ENCODE results near the gene TSHZ2. TPM values are rescaled to one million over a fixed set of nuclear protein-coding genes. Genes with fewer than 3 reads are reported as not detected.
"Not testable (repeated sequence)": the region's sequence is repeated elsewhere in the genome, so short reads cannot be mapped to it uniquely, and the experiment has no call there.

The TSHZ2 gene
- total RNA-seq, 1 donor from 2014 or later: 19.8 TPM

DNA sequence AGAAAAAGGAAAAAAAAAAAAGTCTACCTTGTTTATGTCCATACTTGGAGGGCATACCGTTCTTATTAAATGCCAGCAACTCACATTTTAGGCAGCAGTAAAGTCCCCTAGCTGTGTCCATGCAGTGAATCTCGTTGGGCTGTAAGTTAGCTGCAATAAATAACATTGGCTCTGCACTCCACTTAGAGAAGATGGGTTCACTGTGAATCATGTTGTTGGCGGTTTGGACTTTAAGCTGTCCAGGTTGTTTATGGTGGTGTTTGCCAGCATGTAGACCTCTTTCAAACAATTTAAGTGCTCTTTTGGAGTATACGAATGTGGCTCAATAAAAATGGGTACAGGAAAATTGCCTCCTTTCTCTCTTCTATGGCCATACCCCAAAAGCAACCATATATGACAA, 494.1 kb downstream of the TSHZ2 start:
- Mint-ChIP-seq H3K27ac (no peak overlapping the region), H3K4me3 (ENCODE audit: low read depth) (no peak overlapping the region), H3K4me1 (ENCODE audit: low read depth) (no peaks in the 10 kb centered on the region), H3K27me3 (ENCODE audit: low read depth) (no peaks in the 10 kb centered on the region), H3K36me3 (ENCODE audit: low read depth) (no peaks in the 10 kb centered on the region), H3K9me3 (peaks cover 1% of the 10 kb centered on the region)
- intact Hi-C loops (cut with micrococcal nuclease): no loop called here
- DNase-seq (ENCODE audit: low spot score): no peak

DNA sequence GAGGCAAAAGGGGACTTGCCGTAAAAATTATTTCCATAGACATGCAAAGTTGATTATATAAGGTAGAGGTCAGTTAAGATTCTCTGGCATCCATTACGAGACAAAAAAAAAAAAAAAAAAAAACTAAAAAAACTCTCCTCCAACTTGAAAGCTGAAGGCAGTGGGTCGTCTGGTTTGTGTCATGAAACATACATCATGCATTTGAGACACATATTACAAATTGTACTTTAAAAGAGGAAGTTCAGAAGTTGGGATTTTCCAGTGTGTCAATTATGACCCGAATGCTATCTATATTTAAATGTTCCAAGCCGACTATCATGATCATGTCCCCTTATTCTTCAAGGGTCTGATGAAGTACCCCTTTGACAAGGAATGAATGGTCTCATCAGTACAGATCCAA, 496.4 kb downstream of the TSHZ2 start:
- no peak overlapping the region for H3K27ac Mint-ChIP-seq
- H3K4me3 Mint-ChIP-seq (ENCODE audit: low read depth): no peak overlapping the region
- H3K9me3 Mint-ChIP-seq: peaks cover 8% of the 10 kb centered on the region

DNA sequence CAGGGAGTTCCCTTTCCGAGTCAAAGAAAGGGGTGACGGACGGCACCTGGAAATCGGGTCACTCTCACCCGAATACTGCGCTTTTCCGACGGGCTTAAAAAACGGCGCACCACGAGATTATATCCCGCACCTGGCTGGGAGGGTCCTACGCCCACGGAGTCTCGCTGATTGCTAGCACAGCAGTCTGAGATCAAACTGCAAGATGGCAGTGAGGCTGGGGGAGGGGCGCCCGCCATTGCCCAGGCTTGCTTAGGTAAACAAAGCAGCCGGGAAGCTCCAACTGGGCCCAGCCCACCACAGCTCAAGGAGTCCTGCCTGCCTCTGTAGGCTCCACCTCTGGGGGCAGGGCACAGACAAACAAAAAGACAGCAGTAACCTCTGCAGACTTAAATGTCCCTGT, 500.7 kb downstream of the TSHZ2 start:
- H3K36me3 Mint-ChIP-seq (ENCODE audit: low read depth); H3K4me3 Mint-ChIP-seq (ENCODE audit: low read depth); H3K27ac Mint-ChIP-seq; H3K4me1 Mint-ChIP-seq (ENCODE audit: low read depth); intact Hi-C loops (cut with micrococcal nuclease); H3K9me3 Mint-ChIP-seq; DNase-seq (ENCODE audit: low spot score); H3K27me3 Mint-ChIP-seq (ENCODE audit: low read depth): not testable (repeated sequence)

More for the DNA sequence above, 496.4 kb downstream of the TSHZ2 start:
- intact Hi-C loops (cut with micrococcal nuclease): no loop called here
- DNase-seq (ENCODE audit: low spot score): no peak
- Mint-ChIP-seq H3K36me3 (ENCODE audit: low read depth) (peaks cover 2% of the 10 kb centered on the region), H3K4me1 (ENCODE audit: low read depth) (no peaks in the 10 kb centered on the region), H3K27me3 (ENCODE audit: low read depth) (no peaks in the 10 kb centered on the region)

DNA sequence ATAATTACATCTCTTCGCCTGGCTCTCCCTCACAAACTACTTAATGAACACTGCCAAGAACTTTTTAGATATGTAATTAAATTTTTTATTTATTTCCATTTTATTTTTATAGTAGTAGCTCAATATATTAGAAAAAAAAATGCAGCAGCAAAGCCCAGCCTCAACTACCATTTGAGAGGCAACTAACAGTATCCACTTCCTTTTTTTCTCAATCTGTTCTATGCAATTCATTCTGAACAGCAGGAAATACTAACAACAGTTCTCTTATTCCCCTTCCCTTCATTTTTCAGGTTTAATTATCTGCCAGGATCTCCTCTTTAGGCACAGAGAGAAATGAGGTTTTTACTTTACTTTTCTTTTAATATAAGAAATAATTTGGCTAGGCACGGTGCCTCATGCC, 508.8 kb downstream of the TSHZ2 start:
- intact Hi-C loops (cut with micrococcal nuclease): no loop called here
- DNase-seq (ENCODE audit: low spot score): no peak
- Mint-ChIP-seq H3K4me1 (ENCODE audit: low read depth) (no peaks in the 10 kb centered on the region), H3K9me3 (no peaks in the 10 kb centered on the region), H3K27ac (no peak overlapping the region), H3K36me3 (ENCODE audit: low read depth) (no peaks in the 10 kb centered on the region), H3K27me3 (ENCODE audit: low read depth) (no peaks in the 10 kb centered on the region), H3K4me3 (ENCODE audit: low read depth) (no peak overlapping the region)

DNA sequence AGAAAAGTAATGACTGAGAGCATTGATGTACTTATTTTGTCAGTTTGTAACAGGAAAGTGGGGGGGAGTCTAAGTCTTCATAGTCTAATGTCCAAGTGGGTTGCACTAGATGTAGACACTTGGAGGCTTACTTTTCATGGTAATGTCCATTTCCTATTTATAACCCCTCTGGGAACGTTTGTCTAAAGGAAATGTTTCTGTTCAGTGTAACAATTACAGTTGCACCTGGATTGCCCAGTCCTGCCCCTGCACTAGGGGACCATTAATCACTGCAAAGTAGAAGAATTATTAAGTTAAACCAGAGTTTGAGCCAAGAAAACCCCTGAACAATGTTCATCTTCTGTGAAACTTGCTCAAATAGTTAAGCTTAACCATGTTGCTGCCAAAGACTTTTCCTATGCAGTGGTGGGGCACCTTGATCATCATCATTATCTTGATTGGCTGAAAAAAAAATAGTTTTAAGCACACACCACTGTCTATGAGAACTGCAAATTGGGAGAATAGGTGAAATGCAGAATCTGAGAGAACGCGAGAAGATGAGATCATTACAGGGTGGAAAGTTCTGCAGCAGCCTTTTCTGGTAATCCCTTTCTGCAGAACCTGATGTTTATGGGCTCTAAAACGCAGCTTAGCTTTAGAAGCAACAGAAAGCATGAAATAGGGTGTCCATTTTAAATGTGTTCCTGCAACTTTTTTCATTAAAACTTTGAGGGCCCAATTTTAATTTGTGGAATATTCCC, 515.5 kb downstream of the TSHZ2 start:
- H3K36me3 Mint-ChIP-seq (ENCODE audit: low read depth): no peaks in the 10 kb centered on the region
- H3K27ac Mint-ChIP-seq: no peak overlapping the region
- intact Hi-C loops (cut with micrococcal nuclease): no loop called here
- peaks cover 8% of the 10 kb centered on the region for H3K4me1 Mint-ChIP-seq (ENCODE audit: low read depth)
- H3K4me3 Mint-ChIP-seq (ENCODE audit: low read depth): no peak overlapping the region
- no peaks in the 10 kb centered on the region for H3K27me3 Mint-ChIP-seq (ENCODE audit: low read depth)
- DNase-seq (ENCODE audit: low spot score): no peak
- H3K9me3 Mint-ChIP-seq: no peaks in the 10 kb centered on the region

DNA sequence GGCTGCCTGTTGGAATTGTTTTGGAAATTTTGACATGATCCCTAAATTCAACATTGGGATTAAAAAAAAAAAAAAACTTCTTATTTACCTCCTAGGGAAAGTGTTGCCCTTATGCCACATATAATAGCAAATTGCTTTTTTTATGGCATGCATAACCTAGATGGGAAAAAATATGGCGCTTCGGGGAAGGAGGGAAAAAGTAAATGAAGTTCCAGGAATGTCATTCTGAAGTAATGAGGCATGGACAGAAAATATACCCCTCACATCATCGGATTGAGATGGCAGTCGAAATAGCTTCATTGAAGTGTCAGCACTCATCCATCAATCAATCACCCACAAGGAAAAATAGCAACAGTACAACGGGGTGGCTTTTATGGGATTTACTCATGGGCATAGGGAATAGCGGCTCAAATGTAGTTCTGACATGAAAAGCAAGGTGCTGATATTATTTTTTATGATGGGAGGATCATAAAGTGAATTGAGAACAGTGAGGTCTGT, 516.7 kb downstream of the TSHZ2 start:
- Mint-ChIP-seq H3K9me3 (no peaks in the 10 kb centered on the region), H3K4me1 (ENCODE audit: low read depth) (peaks cover 8% of the 10 kb centered on the region), H3K27me3 (ENCODE audit: low read depth) (no peaks in the 10 kb centered on the region), H3K4me3 (ENCODE audit: low read depth) (no peak overlapping the region), H3K36me3 (ENCODE audit: low read depth) (no peaks in the 10 kb centered on the region), H3K27ac (no peak overlapping the region)
- no peak for DNase-seq (ENCODE audit: low spot score)
- intact Hi-C loops (cut with micrococcal nuclease): no loop called here

DNA sequence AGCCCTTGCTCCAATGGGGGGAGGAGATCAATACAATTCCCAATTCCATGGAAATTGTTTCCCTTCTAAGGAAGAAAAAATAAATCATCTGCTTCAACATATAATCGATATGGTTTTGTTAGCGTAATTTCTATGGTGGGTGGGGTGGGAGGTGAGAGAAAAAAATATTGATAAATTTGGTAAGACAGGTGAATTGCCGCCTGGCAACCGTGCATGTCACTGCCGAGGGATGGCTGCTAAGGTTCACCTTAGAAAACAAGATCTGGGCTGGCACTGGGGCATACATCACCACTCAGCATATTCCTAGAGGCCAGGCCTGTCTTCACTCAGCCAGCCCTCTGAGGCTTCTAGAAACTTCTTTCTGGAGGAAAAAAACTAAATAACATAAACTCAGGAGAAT, 517.4 kb downstream of the TSHZ2 start:
- intact Hi-C loops (cut with micrococcal nuclease): no loop called here
- H3K4me1 Mint-ChIP-seq (ENCODE audit: low read depth): peaks cover 8% of the 10 kb centered on the region
- no peak for DNase-seq (ENCODE audit: low spot score)
- no peaks in the 10 kb centered on the region for H3K36me3 Mint-ChIP-seq (ENCODE audit: low read depth)
- no peaks in the 10 kb centered on the region for H3K27me3 Mint-ChIP-seq (ENCODE audit: low read depth)
- no peak overlapping the region for H3K27ac Mint-ChIP-seq
- no peak overlapping the region for H3K4me3 Mint-ChIP-seq (ENCODE audit: low read depth)
- no peaks in the 10 kb centered on the region for H3K9me3 Mint-ChIP-seq

DNA sequence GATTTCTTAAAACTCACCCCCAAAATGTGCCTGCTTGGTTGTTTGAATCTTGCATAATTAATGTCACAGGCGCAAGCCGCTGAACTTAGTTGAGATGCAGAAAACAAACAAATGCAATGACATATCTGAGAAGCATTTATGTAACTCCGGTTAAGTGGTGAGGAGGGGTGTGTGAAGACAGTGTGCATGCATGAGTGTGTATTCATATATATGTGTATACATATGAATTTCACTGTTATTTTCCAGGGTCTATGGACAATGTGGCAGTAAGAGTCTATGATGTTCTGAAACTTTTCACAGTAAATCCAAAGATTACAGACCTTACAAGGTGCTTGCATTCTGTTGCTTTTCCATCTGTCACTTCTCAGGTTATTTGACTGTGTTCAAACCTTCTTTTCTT, 518.5 kb downstream of the TSHZ2 start:
- Mint-ChIP-seq H3K27me3 (ENCODE audit: low read depth) (no peaks in the 10 kb centered on the region), H3K4me1 (ENCODE audit: low read depth) (peaks cover 8% of the 10 kb centered on the region), H3K27ac (no peak overlapping the region), H3K4me3 (ENCODE audit: low read depth) (no peak overlapping the region), H3K36me3 (ENCODE audit: low read depth) (no peaks in the 10 kb centered on the region), H3K9me3 (no peaks in the 10 kb centered on the region)
- no peak for DNase-seq (ENCODE audit: low spot score)
- intact Hi-C loops (cut with micrococcal nuclease): no loop called here

DNA sequence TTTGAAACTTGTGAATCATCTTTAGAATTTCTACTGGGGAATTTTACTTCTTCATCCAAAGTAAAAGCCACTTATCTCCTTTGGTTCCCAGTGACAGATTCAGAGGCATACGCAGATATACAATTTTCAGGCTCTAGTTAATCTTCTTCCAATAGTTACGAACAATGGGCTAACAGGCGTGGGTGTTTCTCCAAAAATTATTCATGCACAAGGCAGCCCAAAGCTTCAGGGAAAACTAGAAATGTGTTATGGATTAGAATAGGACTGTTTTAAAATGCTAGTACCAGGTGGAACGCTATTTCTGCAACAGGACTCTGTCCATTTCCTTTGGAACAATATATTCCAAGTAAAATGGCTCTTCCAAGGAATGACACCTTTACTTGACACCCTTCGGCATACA, 519.3 kb downstream of the TSHZ2 start:
- Mint-ChIP-seq H3K9me3 (no peaks in the 10 kb centered on the region), H3K27ac (no peak overlapping the region), H3K27me3 (ENCODE audit: low read depth) (no peaks in the 10 kb centered on the region), H3K4me3 (ENCODE audit: low read depth) (no peak overlapping the region), H3K4me1 (ENCODE audit: low read depth) (peaks cover 8% of the 10 kb centered on the region), H3K36me3 (ENCODE audit: low read depth) (no peaks in the 10 kb centered on the region)
- intact Hi-C loops (cut with micrococcal nuclease): no loop called here
- DNase-seq (ENCODE audit: low spot score): no peak

DNA sequence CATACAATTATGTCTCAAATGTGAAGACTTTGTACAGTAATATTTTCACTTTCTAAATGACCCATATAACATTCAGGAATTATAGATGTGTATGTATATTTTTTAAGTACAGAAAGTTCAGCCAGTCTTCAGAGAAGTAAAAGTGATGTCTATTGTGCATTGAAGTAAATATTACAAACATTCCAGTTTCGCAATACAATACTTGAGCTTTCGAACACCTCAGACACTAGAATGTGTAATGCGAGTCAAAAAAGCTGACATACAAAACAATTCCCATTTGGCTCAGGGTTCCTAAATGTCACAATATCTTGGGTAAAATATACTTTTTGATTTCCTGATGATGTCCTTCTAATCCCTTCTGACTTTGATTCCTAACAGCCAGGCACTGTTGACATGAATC, 520.1 kb downstream of the TSHZ2 start:
- H3K36me3 Mint-ChIP-seq (ENCODE audit: low read depth): no peaks in the 10 kb centered on the region
- no peak overlapping the region for H3K27ac Mint-ChIP-seq
- peaks cover 3% of the 10 kb centered on the region for H3K27me3 Mint-ChIP-seq (ENCODE audit: low read depth)

DNA sequence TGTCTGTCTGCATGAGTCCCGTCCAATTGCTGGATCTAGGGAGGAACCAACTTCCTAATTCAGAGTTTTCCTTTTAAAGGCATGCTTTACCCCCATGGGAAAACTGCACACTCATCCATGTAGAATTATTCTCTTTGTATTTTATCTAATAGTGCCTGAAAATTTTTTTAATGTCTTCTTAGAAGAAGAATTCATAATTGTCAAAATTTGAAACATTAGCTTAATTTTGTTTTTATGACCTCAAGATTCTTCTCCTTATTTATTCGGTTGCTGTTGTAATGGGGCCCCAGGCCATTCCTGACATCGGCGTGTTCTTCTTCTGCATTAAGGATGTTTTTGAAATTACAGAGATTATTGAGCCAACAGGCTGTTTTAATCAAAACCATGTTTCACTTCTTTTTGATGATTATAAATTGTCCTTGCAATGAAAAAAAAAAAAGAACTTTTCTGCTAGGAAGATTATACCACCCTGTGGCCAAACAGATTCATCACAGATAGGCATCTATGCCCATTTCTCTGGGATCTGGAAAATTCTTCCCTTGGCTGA, 521.2 kb downstream of the TSHZ2 start:
- DNase-seq (ENCODE audit: low spot score): no peak
- Mint-ChIP-seq H3K4me3 (ENCODE audit: low read depth) (no peak overlapping the region), H3K27ac (no peak overlapping the region), H3K9me3 (no peaks in the 10 kb centered on the region), H3K4me1 (ENCODE audit: low read depth) (peaks cover 8% of the 10 kb centered on the region), H3K27me3 (ENCODE audit: low read depth) (peaks cover 3% of the 10 kb centered on the region), H3K36me3 (ENCODE audit: low read depth) (no peaks in the 10 kb centered on the region)
- intact Hi-C loops (cut with micrococcal nuclease): no loop called here

More for the DNA sequence above, 520.1 kb downstream of the TSHZ2 start:
- Mint-ChIP-seq H3K9me3 (no peaks in the 10 kb centered on the region), H3K4me1 (ENCODE audit: low read depth) (peaks cover 8% of the 10 kb centered on the region), H3K4me3 (ENCODE audit: low read depth) (no peak overlapping the region)
- intact Hi-C loops (cut with micrococcal nuclease): no loop called here
- DNase-seq (ENCODE audit: low spot score): no peak

DNA sequence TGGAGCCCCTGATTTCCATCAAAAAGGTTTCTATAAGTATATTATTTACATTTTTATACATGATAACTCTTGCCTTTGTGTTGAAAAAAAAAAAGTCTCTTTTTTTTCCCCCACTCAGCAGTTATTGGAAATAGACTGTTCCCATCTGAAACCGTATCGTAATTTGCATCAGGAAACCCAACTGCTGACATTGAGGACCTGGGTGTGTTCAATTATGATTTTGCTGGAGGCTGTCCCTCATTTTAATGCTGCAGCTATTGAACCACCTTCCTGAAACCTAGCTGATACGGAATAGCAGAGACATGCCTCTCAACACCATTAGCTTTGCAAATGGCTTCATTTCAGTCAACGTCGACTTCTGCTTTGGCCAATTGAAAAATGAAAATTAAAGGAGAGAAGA, 522.6 kb downstream of the TSHZ2 start:
- Mint-ChIP-seq H3K27me3 (ENCODE audit: low read depth) (peaks cover 3% of the 10 kb centered on the region), H3K4me3 (ENCODE audit: low read depth) (no peak overlapping the region), H3K9me3 (no peaks in the 10 kb centered on the region), H3K4me1 (ENCODE audit: low read depth) (peaks cover 8% of the 10 kb centered on the region), H3K27ac (no peak overlapping the region), H3K36me3 (ENCODE audit: low read depth) (no peaks in the 10 kb centered on the region)
- intact Hi-C loops (cut with micrococcal nuclease): no loop called here
- no peak for DNase-seq (ENCODE audit: low spot score)

DNA sequence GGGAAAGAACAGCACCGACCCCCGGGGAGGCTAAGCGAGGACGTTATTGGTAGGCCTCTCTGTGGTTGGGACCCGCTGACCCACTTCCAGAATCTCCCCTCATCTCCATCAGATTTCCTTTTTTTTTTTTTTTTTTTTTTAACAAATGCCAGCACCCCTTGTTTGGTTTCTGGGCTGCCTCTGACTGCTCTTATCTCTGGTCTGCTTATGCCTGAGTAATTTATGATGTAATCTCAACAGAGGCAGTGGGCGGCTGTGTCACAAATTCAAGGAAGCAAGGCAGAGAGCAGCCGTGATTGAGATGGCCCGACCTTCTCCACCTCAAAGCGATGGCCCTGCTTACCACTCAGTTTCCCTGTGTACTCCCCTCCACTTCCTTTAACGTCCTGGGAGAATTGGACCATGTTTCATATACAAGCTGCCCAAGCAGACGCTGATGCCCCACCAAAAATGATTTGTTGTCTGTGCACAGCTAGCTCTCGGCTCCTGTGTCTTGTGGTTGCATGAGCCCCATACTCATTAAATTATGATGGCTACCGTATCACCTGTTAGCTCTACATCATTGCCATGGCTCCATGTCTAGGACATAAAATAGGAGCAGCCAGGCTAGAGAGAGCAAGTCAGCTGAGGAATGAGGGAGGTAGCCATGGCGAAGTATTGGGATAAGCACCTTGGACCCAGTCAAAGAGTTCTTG, 523.4 kb downstream of the TSHZ2 start:
- Mint-ChIP-seq H3K9me3 (no peaks in the 10 kb centered on the region), H3K4me3 (ENCODE audit: low read depth) (no peak overlapping the region)
- DNase-seq (ENCODE audit: low spot score): no peak

More for the DNA sequence above, 523.4 kb downstream of the TSHZ2 start:
- H3K27ac Mint-ChIP-seq: no peak overlapping the region
- no peaks in the 10 kb centered on the region for H3K36me3 Mint-ChIP-seq (ENCODE audit: low read depth)
- peaks cover 8% of the 10 kb centered on the region for H3K4me1 Mint-ChIP-seq (ENCODE audit: low read depth)
- intact Hi-C loops (cut with micrococcal nuclease): no loop called here
- peaks cover 3% of the 10 kb centered on the region for H3K27me3 Mint-ChIP-seq (ENCODE audit: low read depth)

Data from activated T-helper 2 cell treated with anti-CD3 and anti-CD28 coated beads, Interferon-gamma antibody, Interleukin-2, Interleukin-4, amounts not matched to agents 10 μg/mL and 5 μg/mL and 100 μg/mL, durations not matched to agents 14 hours and 24 hours and 36 hours (primary cell).